Measurements from ENCODE around the gene R3HDM4.

DNA sequence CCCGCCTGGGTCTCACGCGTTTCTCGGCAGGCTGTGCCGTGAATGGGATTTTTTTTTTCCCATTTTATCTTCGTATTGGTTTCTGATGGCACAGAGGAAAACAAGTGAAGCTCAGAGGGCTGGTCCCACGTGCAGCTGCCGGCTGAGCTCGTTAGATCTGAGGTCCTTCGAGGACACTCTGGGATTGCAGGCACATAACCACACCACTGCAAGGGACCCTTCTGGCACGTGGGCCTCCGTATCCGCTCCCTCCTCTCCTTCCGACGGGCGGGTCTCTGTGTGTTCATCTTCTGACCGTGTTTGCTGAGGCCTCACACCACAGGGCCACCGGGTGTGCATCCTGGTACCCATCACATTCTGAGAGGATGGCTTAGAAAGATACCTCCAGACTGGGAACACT is 36.9 kb downstream of the R3HDM4 start:
- TF ChIP-seq, protein P1, sequence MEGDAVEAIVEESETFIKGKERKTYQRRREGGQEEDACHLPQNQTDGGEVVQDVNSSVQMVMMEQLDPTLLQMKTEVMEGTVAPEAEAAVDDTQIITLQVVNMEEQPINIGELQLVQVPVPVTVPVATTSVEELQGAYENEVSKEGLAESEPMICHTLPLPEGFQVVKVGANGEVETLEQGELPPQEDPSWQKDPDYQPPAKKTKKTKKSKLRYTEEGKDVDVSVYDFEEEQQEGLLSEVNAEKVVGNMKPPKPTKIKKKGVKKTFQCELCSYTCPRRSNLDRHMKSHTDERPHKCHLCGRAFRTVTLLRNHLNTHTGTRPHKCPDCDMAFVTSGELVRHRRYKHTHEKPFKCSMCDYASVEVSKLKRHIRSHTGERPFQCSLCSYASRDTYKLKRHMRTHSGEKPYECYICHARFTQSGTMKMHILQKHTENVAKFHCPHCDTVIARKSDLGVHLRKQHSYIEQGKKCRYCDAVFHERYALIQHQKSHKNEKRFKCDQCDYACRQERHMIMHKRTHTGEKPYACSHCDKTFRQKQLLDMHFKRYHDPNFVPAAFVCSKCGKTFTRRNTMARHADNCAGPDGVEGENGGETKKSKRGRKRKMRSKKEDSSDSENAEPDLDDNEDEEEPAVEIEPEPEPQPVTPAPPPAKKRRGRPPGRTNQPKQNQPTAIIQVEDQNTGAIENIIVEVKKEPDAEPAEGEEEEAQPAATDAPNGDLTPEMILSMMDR (conservative IDR thresholded peaks at IDR 0.05): no peak
- TF ChIP-seq EZH2 (IDR thresholded peaks at IDR 0.05; ENCODE audit: low read depth): no peak

Measured in PC-9 (cell line).